GM08714 (cell line): ENCODE measurements around the gene SLC35A1.

Experiments
- H3K4me3 ChIP-seq: fragments of 200-500 bp; sonication (Bioruptor generic); 2 replicates; pipeline ENCODE4 v1.5.1; 2014; ENCODE audit warnings: mild to moderate bottlenecking, low read length, inconsistent platforms
- ZNF274 ChIP-seq: IDR thresholded peaks from 2 replicates; pipeline ENCODE4 v1.6.1; 2012; ENCODE audit warnings: mild to moderate bottlenecking, low read depth, low read length

The SLC35A1 gene

DNA sequence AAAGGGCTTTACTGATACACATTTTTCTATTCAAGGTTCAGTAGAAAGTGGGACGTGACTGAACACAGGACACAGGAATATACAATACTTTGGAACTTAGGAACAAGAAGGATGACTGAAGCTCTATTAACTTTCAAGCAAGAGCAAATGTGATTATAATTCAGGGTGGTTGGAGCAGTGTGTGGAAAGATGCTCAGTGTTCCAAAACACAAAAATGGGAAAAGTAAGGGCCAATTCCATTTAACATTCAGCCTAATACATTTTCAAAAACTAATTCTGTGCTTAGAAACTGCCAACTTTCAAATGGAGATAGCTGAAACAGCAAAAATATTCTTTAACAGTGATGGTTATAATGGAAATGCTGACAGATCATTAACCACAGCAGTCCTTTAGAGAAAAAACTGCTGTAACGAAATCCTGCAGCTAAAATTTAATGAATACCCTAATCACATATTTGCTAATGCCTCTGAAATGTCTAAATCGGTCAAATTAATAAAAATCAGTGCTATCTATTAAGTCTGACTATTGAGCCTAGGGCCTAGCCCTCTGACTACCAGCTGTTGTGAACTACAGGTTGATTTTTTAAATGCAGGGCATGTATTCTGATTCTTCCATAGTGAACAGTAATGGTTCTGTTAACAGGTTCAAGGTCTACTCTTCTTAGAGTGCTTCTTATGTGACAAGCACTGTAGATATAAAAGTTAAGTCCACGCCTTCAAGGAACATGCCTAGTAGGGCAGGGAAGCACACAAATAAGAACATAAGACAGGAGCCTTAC is 71.1 kb downstream of the SLC35A1 start:
- H3K4me3 ChIP-seq, result no peak overlapping the region
- TF ChIP-seq ZNF274, result no peak

DNA sequence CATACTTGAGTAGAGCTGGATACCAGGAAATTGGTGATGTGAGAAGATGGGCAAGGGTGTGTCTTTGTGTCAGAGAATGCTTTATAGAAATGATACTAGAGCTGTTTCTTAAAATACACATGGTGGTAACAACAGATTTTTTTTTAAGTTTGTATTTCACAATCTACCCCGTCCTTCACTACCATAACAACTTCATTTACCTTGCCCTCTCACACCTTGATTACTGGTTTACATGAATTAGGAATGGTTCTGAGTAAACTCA is 71.6 kb downstream of the SLC35A1 start:
- TF ChIP-seq ZNF274, result no peak
- no peak overlapping the region for H3K4me3 ChIP-seq

DNA sequence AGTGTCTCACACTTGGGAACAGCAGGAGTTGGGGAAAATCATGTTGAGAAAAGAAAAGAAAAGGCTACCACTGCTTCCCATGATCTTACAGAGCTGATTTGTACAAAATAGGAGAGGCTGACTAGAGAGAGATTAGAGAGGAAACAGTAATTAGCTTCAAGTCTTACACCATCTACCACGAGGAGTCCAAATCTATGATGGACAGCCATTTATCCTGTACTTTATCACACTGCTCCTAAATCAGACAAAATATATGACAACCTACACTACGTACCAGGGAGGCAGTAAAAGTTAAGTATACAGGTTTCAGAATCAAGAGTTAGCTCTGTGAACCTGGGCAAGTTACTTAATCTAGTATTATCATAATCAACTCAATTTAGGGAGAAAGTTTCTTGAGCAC is 79.0 kb downstream of the SLC35A1 start:
- no peak overlapping the region for H3K4me3 ChIP-seq
- no peak for TF ChIP-seq ZNF274

DNA sequence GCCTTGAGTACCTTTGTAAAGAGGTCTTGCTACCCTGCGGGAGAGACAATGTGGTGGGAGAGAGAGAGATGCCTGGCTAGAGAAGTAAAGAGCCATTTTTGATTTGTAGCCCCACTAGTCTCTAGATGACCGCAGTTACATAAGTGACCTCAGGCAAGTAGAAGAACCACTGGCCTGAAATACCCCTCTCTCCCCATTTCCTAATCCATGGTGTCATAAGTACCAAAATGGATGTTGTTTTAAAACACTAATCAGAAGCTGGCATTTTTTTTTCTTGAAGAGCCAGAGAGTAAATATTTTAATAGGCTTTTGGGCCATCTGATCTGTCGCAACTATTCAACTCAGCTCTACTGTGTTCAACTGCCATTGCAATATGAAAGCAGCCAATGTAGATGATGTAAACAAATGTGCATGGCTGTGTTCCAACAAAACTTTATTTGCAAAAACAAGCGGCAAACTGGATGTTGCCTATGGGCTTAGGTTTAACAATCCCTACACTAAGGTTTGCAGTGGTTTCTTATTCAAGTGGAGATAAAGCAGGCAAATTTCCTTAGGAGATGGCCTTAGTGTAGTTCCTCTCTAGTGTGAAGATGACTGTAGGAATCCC is 80.5 kb downstream of the SLC35A1 start:
- H3K4me3 ChIP-seq, result no peak overlapping the region
- TF ChIP-seq ZNF274, result no peak

DNA sequence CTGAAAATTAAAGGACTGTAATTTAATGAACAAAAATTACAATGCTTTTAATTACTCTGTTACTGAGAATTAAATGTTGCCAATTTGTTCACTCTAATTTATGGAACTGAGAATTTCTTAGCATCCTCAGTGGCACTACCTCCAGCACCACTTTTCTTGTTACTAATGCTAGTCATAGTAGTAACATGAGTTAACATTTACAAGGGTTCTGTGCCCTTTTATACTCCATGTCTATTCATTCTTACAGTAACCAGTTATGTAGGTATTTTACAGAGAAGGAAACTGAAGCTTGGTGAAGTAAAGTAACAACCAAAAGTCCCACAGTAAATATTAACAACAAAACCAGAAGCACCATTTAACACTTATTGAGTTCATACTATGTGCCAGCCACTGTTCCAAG is 82.7 kb downstream of the SLC35A1 start:
- no peak overlapping the region for H3K4me3 ChIP-seq
- TF ChIP-seq ZNF274, result no peak

DNA sequence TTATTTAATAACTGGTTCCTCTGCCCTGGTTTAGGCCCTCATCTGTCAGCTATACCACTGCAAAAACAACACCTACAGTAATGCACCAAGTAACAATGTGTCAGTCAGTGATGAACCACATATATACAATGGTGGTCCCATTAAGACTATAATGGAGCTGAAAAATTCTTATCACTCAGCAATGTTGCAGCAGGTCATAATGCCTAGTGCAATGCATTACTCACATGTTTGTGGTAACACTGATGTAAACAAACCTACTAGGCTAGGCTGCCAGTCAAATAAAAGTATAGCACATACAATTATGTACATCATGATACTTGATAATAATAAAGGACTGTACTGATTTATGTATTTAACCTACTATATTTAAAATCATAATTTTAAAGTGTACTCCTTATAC is 85.7 kb downstream of the SLC35A1 start:
- TF ChIP-seq ZNF274, result no peak

DNA sequence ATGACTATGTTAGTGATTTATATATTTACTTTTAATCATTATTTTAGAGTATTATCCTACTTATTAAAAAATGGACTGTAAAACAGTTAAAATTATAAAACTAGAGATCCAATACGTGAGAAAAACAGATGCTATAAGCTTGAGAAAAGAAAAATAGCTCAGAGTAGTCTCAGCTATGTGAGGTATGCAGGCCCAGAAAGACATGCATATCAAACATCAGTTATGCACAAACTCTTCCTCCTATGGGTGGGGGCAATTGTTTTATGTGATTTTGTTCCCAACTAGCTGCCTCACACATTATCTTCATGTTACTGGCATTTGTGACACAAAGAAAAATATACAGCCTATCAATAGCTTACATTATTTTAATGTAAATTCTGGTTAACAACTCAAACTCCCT is 88.2 kb downstream of the SLC35A1 start:
- TF ChIP-seq ZNF274, result no peak

More for the DNA sequence above, 85.7 kb downstream of the SLC35A1 start:
- H3K4me3 ChIP-seq, result no peak overlapping the region

More for the DNA sequence above, 88.2 kb downstream of the SLC35A1 start:
- H3K4me3 ChIP-seq, result no peak overlapping the region
